Activated T-cell treated with anti-CD3 and anti-CD28 coated beads, Interleukin-2, amount 50 U/mL, for 72 hours (primary cell): ENCODE data around the gene GRK6. TPM values are rescaled to one million over a fixed set of nuclear protein-coding genes. Genes with fewer than 3 reads are reported as not detected.

Source experiments
- ATAC-seq, 2 donors: fragments of 150-1000 bp; cut with Tn5 transposase; replicated peaks in 1 of 2; 2 replicates each; pipeline ENCODE4 v1.10.0; 2021; ENCODE audit warnings: moderate library complexity in 2 of 2, mild to moderate bottlenecking in 1 of 2
- DNase-seq, 2 donors: peaks; one replicate each; pipeline ENCODE4 v3.0.0; 2021 to 2022; ENCODE audit warnings: mixed read lengths in 1 of 2
- H3K27ac Mint-ChIP-seq: one replicate; pipeline ENCODE4 v1.8.0; 2022; ENCODE audit warnings: mild to moderate bottlenecking, moderate library complexity, mixed read lengths
- H3K27me3 Mint-ChIP-seq: one replicate; pipeline ENCODE4 v1.8.0; 2022; ENCODE audit warnings: low read depth, mixed read lengths
- H3K36me3 Mint-ChIP-seq, 2 donors: one replicate each; pipeline ENCODE4 v1.8.0; 2022; ENCODE audit warnings: mixed read lengths in 2 of 2, mild to moderate bottlenecking in 1 of 2; ENCODE audit not compliant: insufficient read depth in 2 of 2
- H3K4me1 Mint-ChIP-seq: one replicate; pipeline ENCODE4 v1.8.0; 2022; ENCODE audit warnings: low read depth, mixed read lengths
- H3K4me3 Mint-ChIP-seq, 2 donors: one replicate each; pipeline ENCODE4 v1.8.0; 2022; ENCODE audit warnings: mild to moderate bottlenecking in 2 of 2, mixed read lengths in 2 of 2, moderate library complexity in 2 of 2
- H3K9me3 Mint-ChIP-seq, 2 donors: one replicate each; pipeline ENCODE4 v1.8.0; 2022; ENCODE audit warnings: mixed read lengths in 2 of 2
- total RNA-seq, 2 donors: library from RNA; stranded (reverse); gene quantifications; one replicate each; pipeline ENCODE4 v1.2.3, GENCODE V29; 2022

GRK6 gene
- total RNA-seq, 2 donors from 2014 or later = 133 to 135 TPM

DNA sequence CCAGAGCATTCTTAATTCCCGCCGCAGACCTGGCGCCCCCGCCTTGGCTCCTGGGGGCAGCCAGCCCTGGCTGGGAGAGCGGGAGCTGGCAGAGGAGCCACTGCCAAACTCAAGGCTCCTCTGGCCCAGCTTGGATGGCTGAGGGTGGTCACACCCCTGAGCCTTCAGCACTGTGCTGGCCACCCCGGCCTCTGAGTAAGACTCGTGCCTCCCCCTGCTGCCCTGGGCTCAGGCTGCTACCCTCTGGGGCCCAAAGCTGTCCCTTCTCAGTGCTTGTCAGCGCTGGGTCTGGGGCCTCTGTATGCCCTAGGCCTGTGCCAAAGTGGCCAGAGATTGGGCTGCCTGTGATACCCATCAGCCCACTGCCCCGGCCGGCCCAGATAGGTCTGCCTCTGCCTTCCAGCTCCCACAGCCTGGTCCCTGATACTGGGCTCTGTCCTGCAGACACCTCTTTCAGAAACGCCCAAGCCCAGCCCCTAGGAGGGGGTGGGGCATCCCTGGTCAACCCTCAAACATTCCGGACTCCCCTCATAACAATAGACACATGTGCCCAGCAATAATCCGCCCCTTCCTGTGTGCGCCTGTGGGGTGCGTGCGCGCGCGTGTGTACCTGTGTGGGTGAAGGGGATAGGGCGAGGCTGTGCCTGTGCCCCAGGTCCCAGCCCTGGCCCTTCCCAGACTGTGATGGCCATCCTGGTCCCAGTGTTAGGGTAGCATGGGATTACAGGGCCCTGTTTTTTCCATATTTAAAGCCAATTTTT, 15.8 kb downstream of the GRK6 start:
- H3K27ac Mint-ChIP-seq = peak overlapping the region; percentile 57
- H3K4me1 Mint-ChIP-seq = peaks cover 69% of the 10 kb centered on the region
- no peaks in the 10 kb centered on the region for H3K9me3 Mint-ChIP-seq
- peaks cover 12 to 17% of the 10 kb centered on the region in 2 donors for H3K36me3 Mint-ChIP-seq
- no peak for DNase-seq
- H3K4me3 Mint-ChIP-seq = no peak overlapping the region
- no peaks in the 10 kb centered on the region for H3K27me3 Mint-ChIP-seq
- ATAC-seq = no peak

DNA sequence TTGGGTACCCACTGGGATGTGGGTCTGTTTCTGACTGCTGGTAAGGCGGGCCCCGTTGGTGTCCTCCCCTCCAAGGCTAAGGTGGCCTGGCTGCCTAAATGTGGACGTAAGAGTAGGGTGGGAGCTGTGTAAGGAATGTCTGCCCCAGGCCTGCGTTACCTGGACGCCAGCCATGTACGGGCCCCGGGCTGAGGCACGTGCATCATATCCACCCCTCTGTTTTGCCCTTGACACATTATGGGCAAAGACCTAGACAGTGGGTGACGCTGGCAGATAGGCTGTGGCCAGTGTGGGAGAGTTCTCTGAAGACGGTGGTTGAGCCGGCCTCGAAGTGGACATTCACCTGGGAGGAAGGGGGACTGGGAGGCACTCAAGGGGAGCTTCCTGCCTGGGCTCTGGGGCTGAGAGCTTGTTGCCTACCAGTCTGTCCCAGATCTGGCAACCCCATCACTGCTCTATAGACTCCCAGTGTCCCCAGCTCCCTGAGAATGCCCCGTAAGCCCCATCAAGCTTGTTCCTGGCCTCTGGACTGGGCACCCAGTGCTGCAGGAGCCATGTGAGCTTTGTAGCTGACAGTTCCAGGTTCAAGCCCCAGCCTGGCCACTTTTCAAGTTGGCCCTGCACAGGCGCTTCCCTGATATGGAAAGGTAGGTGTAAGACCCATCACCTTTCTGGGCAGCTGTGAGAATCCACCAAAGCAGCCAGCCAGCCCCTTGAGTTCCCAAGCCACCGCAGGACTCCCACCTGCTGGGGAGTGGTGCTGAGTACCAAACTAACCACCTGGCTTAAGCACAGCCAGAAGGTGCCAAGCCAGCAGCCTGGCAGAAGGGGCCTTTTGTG, 16.9 kb downstream of the GRK6 start:
- H3K27ac Mint-ChIP-seq = peak overlapping the region; percentile 63
- H3K9me3 Mint-ChIP-seq = no peaks in the 10 kb centered on the region
- peaks cover 5 to 7% of the 10 kb centered on the region in 2 donors for H3K36me3 Mint-ChIP-seq
- H3K4me3 Mint-ChIP-seq = peak overlapping the region; percentile 81 to 95
- DNase-seq = no peak
- ATAC-seq = no peak
- peaks cover 67% of the 10 kb centered on the region for H3K4me1 Mint-ChIP-seq
- H3K27me3 Mint-ChIP-seq = no peaks in the 10 kb centered on the region

DNA sequence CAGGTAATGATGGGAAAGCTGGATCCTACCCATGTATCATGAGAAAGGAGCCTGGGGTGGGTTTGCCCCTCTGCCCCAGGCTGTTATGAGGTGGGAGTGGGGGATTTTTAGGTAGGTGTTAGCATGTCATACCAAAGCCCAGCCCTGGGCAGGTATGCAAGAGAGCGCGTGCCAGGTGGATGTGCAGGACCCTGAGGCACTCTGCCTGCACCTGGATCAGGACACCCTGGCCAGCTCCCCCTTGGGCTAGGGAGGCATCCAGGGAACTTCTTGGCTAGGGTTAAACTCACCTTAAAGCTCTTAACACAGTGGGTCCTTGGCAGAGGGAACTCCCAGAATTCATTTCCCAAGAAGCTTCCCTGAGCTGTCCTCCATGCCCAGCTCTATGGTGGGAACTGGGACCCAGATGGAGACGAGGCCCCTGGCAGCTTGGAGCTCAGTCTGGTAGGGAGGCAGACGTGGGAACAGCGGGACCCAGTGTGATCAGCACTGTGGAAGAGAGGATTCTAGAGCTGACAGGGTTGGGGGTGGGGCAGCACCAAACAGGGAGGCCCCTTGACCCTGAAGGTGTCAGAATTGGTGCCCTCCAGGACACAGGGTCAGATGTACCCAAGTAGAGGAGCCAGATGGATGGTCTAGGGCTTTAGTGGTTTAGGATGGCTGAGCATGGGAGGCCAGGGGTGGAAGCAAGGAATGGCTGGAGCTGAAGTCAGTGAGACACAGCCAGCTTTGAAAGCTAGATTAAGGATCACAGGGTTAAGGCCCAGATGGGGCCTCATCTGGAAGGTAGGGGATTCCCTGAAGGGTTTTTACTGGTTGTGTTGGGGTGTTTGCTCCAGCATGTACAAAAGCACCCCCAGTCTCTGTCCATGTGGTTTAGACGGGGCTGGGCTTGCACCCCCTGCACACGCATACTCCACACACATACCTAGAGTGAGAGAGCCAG, 17.9 kb downstream of the GRK6 start:
- Mint-ChIP-seq H3K4me3 (peak overlapping the region; percentile 81 to 95), H3K4me1 (peaks cover 68% of the 10 kb centered on the region), H3K27ac (peak overlapping the region; percentile 66), H3K27me3 (no peaks in the 10 kb centered on the region), H3K36me3 (peaks cover 4 to 6% of the 10 kb centered on the region in 2 donors), H3K9me3 (no peaks in the 10 kb centered on the region)
- ATAC-seq = peak in 1 of 2 donors; percentile 5
- no peak for DNase-seq

DNA sequence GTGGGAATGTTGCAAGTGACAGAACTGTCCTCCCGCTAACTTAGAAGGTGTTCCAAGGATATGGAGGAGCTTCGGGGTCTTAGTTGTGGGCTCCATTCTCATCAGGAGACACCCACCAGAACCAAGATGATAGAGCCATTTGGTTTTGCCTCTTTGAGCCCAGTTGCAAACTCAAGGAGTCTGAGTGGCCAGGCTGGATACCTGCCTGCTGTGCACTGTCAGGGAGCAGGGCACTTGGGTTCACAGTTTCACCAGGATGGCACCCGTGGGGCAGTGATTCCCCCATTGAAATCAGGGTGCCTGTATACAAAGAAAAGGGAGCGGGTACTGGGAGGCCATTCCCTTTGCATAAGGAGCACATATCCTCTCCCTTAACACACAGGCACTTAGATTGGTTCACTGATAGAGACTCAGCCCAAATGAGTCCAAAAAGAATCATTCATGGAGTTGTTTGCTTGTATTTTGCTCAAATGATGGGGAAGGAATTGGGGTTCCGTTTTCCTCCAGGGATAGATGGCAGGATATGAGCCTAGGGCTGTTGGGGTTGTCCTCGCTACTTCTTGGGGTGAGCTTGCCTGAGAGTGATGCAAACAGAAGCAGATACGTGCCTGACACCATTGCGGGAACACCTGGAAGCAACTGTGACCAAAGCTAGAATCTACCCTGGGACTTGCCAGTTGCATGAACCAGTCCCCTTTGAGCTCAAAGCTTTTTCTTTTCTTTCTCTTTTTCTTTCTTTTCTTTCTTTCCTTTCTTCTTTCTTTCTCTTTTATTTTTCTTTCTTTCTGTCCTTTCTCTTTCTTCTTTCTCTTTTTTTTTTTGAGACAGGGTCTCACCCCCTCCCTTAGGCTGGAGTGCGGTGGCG, 18.8 kb downstream of the GRK6 start:
- DNase-seq = no peak
- H3K36me3 Mint-ChIP-seq = peaks cover 2% of the 10 kb centered on the region in 2 donors
- peaks cover 60% of the 10 kb centered on the region for H3K4me1 Mint-ChIP-seq
- peak overlapping the region; percentile 97 for H3K27ac Mint-ChIP-seq
- H3K4me3 Mint-ChIP-seq = peak overlapping the region; percentile 81 to 95
- ATAC-seq = no peak
- H3K27me3 Mint-ChIP-seq = no peaks in the 10 kb centered on the region
- no peaks in the 10 kb centered on the region for H3K9me3 Mint-ChIP-seq

DNA sequence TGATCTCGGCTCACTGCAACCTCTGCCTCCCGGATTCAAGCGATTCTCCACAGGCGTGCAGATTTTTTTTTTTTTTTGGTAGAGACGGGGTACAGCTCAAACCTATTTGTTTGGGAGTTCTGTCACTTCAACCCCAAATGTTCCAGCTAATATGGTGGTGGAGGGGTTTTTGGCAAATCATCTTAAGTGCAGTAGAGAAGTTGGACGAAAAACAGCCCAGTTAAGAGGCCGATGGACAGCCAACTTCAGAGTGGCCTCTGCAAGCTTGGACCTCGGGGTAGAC, 19.4 kb downstream of the GRK6 start:
- ATAC-seq (no peak), DNase-seq (no peak)
- Mint-ChIP-seq H3K4me1 (peaks cover 59% of the 10 kb centered on the region), H3K27ac (peak overlapping the region; percentile 97), H3K4me3 (peak overlapping the region; percentile 81 to 95), H3K36me3 (peaks cover 2% of the 10 kb centered on the region in 2 donors), H3K9me3 (no peaks in the 10 kb centered on the region), H3K27me3 (no peaks in the 10 kb centered on the region)

DNA sequence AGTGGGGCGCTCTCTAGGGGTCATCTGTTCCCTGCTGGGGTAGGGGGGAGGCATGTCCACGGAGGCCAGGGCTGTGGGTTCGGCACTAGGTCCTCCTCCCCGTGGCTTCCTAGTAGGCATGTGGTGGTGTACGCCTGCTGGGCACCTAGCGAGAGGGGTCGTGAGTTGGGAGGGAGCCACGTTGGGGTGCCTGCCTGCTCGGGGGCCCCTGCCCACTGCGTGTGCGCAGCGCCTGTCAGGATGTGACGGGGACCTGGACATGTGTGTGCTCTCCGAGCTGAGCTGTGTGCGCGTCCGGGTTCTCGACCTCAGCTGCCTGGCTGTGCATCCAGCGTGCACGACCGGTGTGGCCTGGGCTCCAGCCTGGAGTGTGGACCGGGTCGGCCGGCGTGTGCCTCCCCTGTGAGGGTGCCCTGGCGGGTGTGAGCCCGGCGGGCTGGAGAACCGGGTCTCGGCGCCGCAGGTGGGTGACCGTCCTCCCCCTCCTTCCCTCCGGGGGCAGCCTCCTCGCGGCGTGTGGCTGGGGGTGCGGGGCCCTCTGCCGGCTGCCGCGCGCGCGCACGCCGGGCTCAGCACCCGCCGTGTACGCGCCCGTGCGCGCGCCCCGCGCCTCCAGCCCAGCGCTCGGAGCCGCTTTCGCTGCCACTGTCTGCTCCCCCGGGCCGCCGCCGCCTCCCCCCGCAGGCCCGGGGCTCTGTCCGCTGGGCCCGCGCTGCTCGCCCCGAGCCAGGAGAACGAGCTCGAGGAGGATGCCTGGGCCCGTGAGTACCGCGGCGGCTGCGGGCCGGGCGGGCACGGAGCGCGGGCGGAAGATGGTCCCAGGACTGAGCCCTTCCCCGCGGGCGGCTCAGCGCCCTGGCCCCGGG, 20.0 kb downstream of the GRK6 start, which contains the start of gene PRR7:
TSS of gene PRR7 (plus strand) at position 615 of the 866 bp plus-strand sequence. CDS start 8,254 bp downstream, outside the sequence.
- no peaks in the 10 kb centered on the region for H3K27me3 Mint-ChIP-seq
- peak within 1 kb of the TSS; percentile 97 for H3K27ac Mint-ChIP-seq
- no peaks in the 10 kb centered on the region for H3K9me3 Mint-ChIP-seq
- peak; percentile 64 to 67 for ATAC-seq
- DNase-seq = peak; percentile 72 to 79
- peak within 1 kb of the TSS; percentile 81 to 95 for H3K4me3 Mint-ChIP-seq
- peaks cover 59% of the 10 kb centered on the region for H3K4me1 Mint-ChIP-seq
- peaks cover 2% of the 10 kb centered on the region in 2 donors for H3K36me3 Mint-ChIP-seq

DNA sequence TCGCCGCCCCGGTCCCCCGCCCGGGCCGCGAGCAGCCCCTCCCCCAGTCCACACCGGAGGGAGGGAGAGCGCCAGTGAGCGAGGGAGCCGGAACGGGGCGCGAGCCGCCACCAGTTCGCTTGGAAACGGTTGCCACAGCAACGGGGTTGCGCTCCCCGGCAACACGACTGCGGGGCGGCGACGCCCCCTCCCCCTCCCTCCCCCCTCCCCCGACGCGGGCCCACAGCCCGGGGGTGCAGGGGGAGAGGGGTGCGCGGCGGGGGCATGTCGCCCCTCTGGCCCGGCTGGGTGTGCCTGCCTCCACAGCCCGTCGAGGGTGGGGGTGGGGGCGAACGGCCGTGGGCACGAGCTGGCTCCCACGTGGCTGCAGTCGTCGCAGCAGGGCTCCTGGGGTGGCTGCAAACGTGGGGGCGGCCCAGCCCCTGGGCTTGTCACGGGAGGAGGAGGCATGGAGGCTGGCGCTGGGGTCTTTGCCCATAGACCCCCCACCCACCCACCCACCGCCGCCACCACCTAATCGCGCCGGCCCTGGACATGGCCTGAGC, 20.7 kb downstream of the GRK6 start:
- Mint-ChIP-seq H3K36me3 (peaks cover 0 to 2% of the 10 kb centered on the region in 2 donors), H3K27ac (no peak overlapping the region), H3K9me3 (no peaks in the 10 kb centered on the region), H3K4me3 (peak overlapping the region; percentile 74 to 84), H3K4me1 (peaks cover 58% of the 10 kb centered on the region), H3K27me3 (no peaks in the 10 kb centered on the region)
- ATAC-seq = peak; percentile 29 to 33
- peak; percentile 63 to 69 for DNase-seq

DNA sequence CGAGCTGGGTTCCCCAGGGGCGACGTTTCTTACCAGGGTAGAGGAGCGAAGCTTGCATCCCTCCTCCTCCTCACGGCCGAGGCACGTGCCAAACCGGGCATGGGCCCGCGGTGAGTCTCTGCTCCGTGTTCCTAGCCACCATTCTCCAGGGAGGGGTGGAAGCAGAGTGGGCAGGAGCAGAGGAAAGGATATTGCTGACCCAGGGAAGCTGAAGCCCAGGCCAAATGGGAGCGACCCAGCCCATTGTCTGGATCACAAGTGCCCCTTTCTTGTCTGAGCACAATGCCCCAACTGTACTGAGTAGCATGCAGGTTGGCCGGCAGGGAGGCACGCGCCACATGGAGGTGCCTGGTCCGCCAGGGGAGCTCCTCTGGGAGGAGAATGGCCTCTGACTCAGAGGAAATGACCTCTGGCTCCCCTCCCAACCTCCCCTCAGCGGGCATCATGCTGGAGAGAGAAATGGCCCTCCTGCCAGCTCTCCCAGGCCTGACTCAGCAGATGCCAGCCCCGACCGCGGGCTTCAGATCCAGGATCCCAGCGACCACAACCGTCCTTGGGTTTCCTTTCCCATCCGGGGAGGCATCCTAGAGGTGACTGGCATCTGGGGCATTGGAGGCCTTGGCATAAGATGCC, 21.3 kb downstream of the GRK6 start:
- no peak for DNase-seq

DNA sequence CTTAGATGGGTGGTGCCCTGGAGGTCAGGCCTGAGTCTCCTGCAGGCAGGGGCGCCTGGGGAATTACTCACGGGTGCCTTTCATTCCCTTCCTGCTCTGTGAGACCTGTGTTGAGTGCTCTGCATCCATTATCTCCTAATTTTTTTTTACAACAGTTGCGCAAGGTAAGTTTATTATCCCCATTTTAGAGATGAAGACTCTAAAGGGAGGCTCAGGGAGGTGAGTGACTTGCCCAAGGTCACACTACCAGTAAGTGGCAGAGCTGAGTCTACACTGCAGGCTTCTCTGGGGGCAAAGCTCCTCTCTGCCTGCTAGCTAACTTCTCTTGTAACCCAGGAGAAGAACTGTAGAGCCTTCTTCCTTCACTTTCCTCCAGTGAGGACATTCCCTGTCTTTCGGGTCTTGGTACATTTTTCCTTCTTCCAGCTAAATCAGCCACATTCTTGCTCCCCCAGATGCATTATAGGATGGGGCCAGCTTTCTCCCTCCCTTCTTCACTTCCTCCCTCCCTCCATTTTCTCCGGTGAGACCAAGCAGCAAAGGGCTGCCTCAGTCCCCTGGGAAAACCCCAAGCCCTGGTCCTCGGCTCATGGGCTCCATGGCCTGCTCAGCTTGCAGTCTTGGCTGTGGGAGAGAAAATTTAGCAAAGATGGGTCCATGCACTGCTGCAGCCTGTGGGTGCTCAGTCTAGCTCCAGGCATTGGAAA, 21.9 kb downstream of the GRK6 start:
- Mint-ChIP-seq H3K4me3 (peak overlapping the region; percentile 74 to 84), H3K4me1 (peaks cover 62% of the 10 kb centered on the region), H3K27me3 (no peaks in the 10 kb centered on the region), H3K27ac (peak overlapping the region; percentile 90), H3K36me3 (no peaks in the 10 kb centered on the region), H3K9me3 (no peaks in the 10 kb centered on the region)
- DNase-seq (no peak), ATAC-seq (no peak)

More for the DNA sequence above, 21.3 kb downstream of the GRK6 start:
- Mint-ChIP-seq H3K4me3 (peak overlapping the region; percentile 74 to 84), H3K27ac (peak overlapping the region; percentile 90), H3K4me1 (peaks cover 60% of the 10 kb centered on the region), H3K36me3 (no peaks in the 10 kb centered on the region), H3K27me3 (no peaks in the 10 kb centered on the region), H3K9me3 (no peaks in the 10 kb centered on the region)
- ATAC-seq = no peak
